SJCRH30 (cell line): ENCODE measurements around the gene TOMM6. TPM values are rescaled to one million over a fixed set of nuclear protein-coding genes. Genes with fewer than 3 reads are reported as not detected.
A peak's percentile ranks its signal among the peaks of the same experiment; 100 is the strongest.

Source experiments
- DNase-seq, 2 experiments: peaks; one replicate each; pipeline ENCODE4 v3.0.0-alpha.2; 2015 to 2020
- H3K27ac ChIP-seq: fragments of 250-450 bp; sonication (Bioruptor Pico); 2 replicates; pipeline ENCODE4 v1.5.1; 2020; ENCODE audit warnings: mild to moderate bottlenecking, moderate library complexity
- H3K27me3 ChIP-seq: fragments of 250-450 bp; sonication (Bioruptor Pico); 2 replicates; pipeline ENCODE4 v1.5.1; 2020; ENCODE audit warnings: mild to moderate bottlenecking, moderate library complexity
- H3K36me3 ChIP-seq: fragments of 250-450 bp; sonication (Bioruptor Pico); 2 replicates; pipeline ENCODE4 v1.5.1; 2020; ENCODE audit warnings: mild to moderate bottlenecking, moderate library complexity
- H3K4me1 ChIP-seq: fragments of 250-450 bp; sonication (Bioruptor Pico); 2 replicates; pipeline ENCODE4 v1.5.1; 2020; ENCODE audit warnings: mild to moderate bottlenecking, moderate library complexity
- H3K4me3 ChIP-seq: fragments of 250-450 bp; sonication (Bioruptor Pico); 2 replicates; pipeline ENCODE4 v1.5.1; 2020; ENCODE audit warnings: mild to moderate bottlenecking, moderate library complexity
- H3K9me3 ChIP-seq: fragments of 250-450 bp; sonication (Bioruptor Pico); replicated peaks from 2 replicates; pipeline ENCODE4 v1.5.1; 2020; ENCODE audit warnings: mild to moderate bottlenecking, moderate library complexity
- total RNA-seq: library from RNA; depleted of rRNA; stranded (reverse); fragments of >200 nt; shearing (Covaris generic); gene quantifications from 2 replicates; pipeline ENCODE4 v1.2.3, GENCODE V29; 2014

The TOMM6 gene
- total RNA-seq, 1 experiment from 2014 or later, result 194 TPM

DNA sequence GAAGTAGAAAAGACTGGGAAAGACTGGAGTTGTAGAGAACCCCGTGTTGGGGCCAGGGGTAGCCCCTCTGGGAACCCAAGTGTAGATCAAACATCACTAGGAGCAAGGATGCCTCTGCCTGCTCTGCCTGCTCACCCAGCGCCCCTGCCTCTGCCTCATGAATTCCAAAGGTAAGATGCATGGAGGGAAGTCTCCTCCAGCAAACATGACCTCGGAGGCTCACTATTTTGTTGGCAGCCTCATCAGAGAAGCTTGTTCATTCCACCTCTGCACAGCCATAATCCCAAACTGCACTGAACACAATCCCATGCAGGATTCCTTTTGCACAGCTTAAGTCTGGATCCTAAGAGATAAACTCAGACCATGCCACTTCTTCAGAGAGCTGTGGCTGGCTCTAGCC is 12.7 kb upstream of the TOMM6 start:
- no peak for DNase-seq
- no peaks in the 10 kb centered on the region for H3K36me3 ChIP-seq

DNA sequence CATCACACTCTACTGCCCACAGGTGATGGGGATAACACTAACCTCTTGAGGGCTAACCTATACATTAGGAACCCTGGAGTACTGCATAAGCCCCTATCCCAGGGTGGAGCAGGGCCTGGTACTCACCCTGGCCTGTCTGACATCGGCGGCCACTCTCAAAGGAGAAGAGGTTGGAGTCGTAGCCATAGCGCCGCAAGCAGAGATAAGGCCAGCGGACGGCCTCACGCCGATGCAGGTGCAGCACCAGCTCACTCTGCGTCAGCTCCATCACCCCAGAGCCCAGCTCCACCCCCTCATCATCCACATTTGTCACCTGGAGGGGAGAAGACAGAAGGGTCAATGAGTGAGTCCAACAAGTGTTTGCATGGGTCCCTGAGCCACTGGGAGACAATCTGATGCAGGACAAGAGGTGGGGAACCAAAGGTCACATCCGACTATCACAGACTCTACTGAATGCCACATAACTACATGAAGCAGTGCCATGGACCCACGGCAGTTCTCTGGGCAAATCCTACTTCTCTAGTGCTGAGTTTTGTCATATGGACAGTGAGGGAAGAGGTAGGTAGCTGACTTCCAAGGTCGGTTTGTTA is 12.1 kb upstream of the TOMM6 start:
- Histone ChIP-seq H3K4me1 (peaks cover 3% of the 10 kb centered on the region; the same call in 1 of the 2 replicates), H3K27ac (no peak overlapping the region), H3K9me3 (no peaks in the 10 kb centered on the region), H3K4me3 (no peak overlapping the region), H3K27me3 (no peaks in the 10 kb centered on the region), H3K36me3 (no peaks in the 10 kb centered on the region)
- no peak for DNase-seq

More for the DNA sequence above, 12.7 kb upstream of the TOMM6 start:
- peaks cover 3% of the 10 kb centered on the region; the same call in 1 of the 2 replicates for H3K4me1 ChIP-seq
- no peak overlapping the region for H3K27ac ChIP-seq
- no peaks in the 10 kb centered on the region for H3K9me3 ChIP-seq
- H3K4me3 ChIP-seq, result no peak overlapping the region
- H3K27me3 ChIP-seq, result no peaks in the 10 kb centered on the region

DNA sequence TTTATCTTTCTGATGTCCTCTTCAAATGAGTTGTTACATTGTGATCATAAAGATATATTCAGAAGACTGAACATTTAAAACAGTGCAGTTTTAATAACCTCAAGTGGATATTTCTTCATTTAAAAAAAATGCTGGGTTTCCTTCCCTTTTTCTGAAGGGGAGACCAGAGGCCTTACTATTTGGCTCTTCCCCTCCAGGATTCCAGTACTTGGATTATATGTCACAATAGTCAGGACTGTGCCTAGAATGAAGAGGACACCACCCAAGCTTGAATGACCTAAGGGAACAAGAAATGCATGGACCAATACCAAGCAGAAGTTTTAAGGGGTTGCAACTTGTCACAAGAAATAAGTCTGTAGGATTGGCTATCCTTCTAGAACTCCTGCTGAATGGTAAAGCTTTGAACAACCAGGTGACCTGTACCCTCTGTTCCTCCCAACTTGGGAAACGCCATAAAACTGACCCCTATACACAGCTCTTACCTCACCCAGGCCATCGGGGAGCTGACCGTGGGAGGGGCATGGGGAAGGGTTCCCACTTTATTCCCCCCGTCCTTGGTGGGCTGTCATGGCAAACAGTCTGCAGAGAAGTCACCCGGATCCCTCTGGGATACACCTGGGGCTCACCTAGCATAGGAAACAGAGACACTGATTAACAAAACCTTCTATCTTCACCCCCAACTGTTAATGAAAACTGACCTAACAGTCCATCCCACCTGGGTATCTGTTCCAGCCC is 9.8 kb upstream of the TOMM6 start:
- Histone ChIP-seq H3K27me3 (no peaks in the 10 kb centered on the region), H3K36me3 (no peaks in the 10 kb centered on the region), H3K27ac (no peak overlapping the region), H3K9me3 (no peaks in the 10 kb centered on the region), H3K4me3 (no peak overlapping the region), H3K4me1 (peaks cover 5% of the 10 kb centered on the region; the same call in 1 of the 2 replicates)
- no peak for DNase-seq

DNA sequence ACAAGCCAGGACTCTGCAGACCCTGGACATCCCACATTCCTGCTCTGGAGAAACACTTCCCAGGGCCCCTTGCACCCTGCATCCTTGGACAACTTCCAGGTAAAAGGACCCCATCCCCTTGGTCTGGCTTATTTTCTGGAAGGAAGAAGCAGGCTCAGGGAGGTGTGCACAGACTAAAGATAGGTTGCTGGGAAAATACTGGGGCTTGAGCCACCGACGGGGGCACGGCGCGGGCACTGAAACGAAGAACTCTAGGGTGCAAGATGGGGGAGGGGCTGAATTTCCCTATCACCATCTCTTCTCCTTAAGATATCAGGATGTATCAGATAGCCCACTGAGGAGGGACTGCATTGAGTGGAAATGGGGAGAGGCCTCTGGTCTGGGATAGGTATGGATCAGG is 8.6 kb upstream of the TOMM6 start:
- Histone ChIP-seq H3K9me3 (no peaks in the 10 kb centered on the region), H3K4me3 (peak overlapping the region; percentile 64), H3K4me1 (peaks cover 5% of the 10 kb centered on the region; the same call in 1 of the 2 replicates), H3K27me3 (no peaks in the 10 kb centered on the region), H3K36me3 (no peaks in the 10 kb centered on the region), H3K27ac (no peak overlapping the region)
- DNase-seq, result no peak

DNA sequence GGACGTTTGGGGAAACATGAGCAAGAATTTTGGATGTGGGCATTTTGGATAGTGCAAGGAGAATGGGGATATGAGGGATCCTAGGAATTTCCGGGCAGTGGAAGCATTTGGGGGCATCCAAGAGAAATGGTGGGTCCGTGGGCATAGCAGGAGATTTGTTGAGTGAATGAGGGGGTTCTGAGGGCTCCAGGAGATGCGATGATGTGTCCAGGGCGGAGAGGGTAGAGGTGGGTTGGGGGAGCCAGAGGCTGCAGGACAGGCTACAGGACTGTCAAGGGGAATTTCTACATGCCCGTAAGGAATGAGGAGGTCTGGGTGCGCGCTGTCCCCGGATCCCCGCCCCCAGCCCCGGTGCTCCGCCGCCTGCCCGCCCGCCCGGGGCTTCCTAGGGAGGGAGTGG is 8.2 kb upstream of the TOMM6 start:
- H3K4me3 ChIP-seq, result peak overlapping the region; percentile 64
- peaks cover 5% of the 10 kb centered on the region; the same call in 1 of the 2 replicates for H3K4me1 ChIP-seq
- H3K9me3 ChIP-seq, result no peaks in the 10 kb centered on the region
- peak in 1 of 2 experiments; percentile 30 for DNase-seq
- no peak overlapping the region for H3K27ac ChIP-seq
- no peaks in the 10 kb centered on the region for H3K36me3 ChIP-seq
- no peaks in the 10 kb centered on the region for H3K27me3 ChIP-seq

DNA sequence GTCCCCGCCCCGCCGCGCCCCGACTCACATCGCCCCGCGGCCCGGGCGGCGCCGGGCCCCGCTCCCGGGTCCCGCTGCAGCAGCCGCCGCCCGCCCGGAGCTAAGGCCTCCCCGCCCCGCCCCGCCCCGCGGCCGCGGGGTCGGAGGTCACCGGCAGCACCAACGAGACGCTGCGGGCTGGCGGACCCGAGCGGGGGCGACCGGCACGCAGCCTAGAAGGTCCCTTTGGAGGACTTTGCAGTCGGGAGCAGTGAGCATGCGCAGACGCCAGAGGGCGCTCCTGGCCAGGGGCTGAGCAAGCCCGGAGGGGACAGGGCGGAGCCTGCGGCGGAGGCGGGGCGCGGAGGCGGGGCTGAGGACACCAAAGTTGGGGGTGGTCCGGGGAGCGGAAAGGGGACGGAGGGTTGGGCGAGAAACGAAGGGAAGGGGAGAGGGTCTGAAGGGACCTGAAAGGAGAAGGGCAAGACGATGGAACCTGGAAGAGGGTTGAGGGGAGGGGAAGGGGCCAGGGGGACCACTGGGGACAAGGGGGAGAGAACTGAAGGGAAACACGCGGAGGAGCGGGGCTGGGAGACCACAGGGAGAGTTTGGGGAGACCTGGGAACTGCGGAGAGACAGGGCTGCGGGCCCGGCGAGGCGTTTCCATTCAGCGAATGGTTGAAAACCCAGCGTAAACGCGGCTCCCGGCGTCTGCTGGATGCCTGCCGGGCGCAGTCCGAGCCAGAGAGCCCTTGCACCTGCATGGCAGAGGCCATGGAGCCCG is 7.5 kb upstream of the TOMM6 start, which contains the start of gene FRS3:
TSS of gene FRS3 (minus strand) at position 113 of the 763 bp plus-strand sequence. CDS start 2,913 bp downstream, outside the sequence.
- DNase-seq, result peak; percentile 94 to 95
- Histone ChIP-seq H3K27ac (no peak within 1 kb of the TSS), H3K4me3 (peak within 1 kb of the TSS; percentile 64), H3K4me1 (peaks cover 5% of the 10 kb centered on the region; the same call in 1 of the 2 replicates), H3K9me3 (no peaks in the 10 kb centered on the region), H3K27me3 (no peaks in the 10 kb centered on the region), H3K36me3 (no peaks in the 10 kb centered on the region)

DNA sequence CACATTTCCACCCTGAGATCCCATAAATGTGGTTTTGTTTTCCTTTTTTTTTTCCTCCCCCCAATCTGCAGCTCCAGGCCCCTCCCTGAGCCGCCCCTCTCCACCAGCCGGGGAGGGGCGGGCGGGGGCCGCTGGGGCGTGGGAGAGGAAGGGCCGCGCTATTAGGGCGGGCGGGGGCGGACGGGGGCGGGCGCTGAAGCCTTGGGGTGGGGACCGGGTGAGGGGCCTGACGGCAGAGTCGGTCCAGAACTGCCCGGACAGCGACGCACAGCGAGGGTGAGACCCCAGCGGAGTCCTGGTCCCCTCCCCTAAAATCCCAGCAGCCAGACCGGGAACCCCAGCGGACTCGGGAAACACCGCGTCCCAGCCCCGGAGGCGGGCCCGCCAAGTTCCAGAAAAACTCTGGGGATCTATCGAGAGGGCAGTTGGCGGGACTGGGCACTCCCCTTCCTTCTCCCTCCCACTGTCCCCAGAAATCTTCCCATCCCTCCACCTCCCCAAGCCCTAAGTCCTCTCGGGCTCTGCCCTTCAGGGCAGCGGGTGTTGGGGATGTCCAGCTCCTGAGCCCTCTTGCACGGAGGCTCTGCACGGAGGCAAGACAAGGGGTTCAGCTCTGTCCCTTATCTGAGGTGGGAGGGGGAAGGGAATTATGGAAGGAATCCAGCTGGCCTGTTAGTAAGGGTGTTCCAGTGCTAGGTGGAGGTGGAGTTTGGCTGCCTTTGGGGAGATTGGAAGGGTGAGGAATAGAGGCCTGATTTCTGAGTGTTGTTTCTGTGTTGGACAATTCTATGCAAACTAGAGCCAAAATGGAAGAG is 6.7 kb upstream of the TOMM6 start, which contains the start of gene PRICKLE4:
TSS of gene PRICKLE4 (plus strand) at position 232 of the 815 bp plus-strand sequence. CDS start 2,692 bp downstream, outside the sequence.
- Histone ChIP-seq H3K4me1 (peaks cover 5% of the 10 kb centered on the region; the same call in 1 of the 2 replicates), H3K27me3 (no peaks in the 10 kb centered on the region), H3K36me3 (no peaks in the 10 kb centered on the region), H3K9me3 (no peaks in the 10 kb centered on the region), H3K27ac (no peak within 1 kb of the TSS), H3K4me3 (peak within 1 kb of the TSS; percentile 64)
- peak; percentile 21 to 46 for DNase-seq

DNA sequence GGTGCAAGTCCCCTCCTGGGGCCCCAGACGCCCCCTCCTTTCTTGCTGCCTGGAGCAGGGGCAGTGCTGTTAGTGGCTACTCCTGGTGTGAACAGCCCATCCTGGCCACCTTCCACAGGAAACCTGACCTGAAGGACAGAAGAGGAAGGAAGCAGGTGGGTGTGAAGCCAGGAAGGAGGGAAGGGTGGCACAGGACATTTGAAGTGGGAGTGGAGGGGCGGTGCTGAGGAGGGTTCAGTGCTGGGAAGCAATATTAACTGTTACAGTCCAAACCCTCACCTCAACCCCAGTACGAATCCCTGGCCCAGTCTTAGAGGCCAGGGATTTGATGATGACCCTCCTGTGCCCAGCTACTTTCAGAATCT is 6.1 kb upstream of the TOMM6 start:
- H3K27ac ChIP-seq, result no peak overlapping the region
- H3K9me3 ChIP-seq, result no peaks in the 10 kb centered on the region
- peaks cover 5% of the 10 kb centered on the region; the same call in 1 of the 2 replicates for H3K4me1 ChIP-seq
- H3K36me3 ChIP-seq, result no peaks in the 10 kb centered on the region
- H3K27me3 ChIP-seq, result no peaks in the 10 kb centered on the region
- no peak for DNase-seq
- no peak overlapping the region for H3K4me3 ChIP-seq

DNA sequence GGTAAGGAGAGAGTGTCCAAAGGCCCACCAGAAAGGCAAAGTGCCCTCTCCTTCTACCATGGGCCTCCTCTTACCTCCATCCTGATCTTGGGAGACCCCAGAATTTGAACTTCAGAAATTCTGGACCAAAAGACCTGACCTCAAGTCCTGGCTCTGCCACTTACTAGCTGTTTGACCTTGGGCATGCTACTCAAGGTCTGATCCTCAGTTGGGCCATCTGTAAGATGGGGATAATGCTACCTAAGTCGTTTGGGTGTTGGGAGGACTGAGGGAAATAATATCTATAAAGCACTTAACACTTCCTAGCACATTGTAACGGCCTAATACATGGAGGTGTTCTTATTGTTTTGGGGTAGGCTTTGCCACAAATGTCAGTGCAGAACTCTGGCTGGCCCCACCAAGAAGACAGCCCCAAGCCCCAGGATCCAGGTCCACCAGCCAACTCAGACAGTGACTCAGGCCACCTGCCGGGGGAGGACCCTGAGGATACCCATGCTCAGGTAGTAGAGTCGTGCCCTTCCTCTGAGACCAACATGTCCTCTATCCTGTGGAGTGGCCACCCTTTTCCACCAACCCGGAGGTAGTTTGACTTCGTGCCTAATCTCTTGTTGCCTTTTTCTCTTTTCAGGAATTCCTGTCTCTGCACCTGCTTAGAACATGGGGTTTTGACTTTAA is 4.3 kb upstream of the TOMM6 start:
- Histone ChIP-seq H3K4me3 (no peak overlapping the region), H3K36me3 (no peaks in the 10 kb centered on the region), H3K27me3 (no peaks in the 10 kb centered on the region), H3K27ac (no peak overlapping the region), H3K9me3 (no peaks in the 10 kb centered on the region), H3K4me1 (peaks cover 5% of the 10 kb centered on the region; the same call in 1 of the 2 replicates)
- no peak for DNase-seq

DNA sequence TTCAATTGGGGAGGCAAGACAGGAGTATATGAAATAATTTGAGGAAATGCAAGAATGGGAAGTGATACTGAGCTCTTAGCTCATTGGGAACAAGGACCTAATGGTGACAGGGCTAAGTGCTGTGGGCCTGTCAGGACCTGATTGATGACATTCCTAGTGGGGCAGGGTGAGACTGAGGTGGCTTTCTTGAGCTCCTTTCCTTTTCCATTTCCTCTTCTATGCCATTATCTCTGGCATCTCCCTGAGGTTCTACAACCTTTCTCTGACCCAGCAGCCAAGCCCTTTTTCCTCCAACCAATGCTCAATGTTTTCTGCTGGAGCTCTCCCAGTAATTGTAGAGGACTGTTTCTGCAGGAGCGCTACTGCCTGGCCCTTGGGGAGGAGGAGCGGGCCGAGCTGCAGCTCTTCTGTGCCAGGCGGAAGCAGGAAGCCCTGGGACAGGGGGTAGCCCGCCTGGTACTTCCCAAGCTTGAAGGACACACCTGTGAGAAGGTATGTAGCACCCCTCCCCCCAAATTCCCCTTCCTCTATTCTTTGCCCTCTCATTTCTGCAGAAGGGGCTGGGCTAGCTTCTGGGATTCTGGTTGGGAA is 2.8 kb upstream of the TOMM6 start:
- Histone ChIP-seq H3K27me3 (no peaks in the 10 kb centered on the region), H3K9me3 (no peaks in the 10 kb centered on the region), H3K27ac (no peak overlapping the region), H3K36me3 (peaks cover 10% of the 10 kb centered on the region), H3K4me1 (peaks cover 2% of the 10 kb centered on the region; the same call in 1 of the 2 replicates), H3K4me3 (no peak overlapping the region)
- DNase-seq, result no peak

DNA sequence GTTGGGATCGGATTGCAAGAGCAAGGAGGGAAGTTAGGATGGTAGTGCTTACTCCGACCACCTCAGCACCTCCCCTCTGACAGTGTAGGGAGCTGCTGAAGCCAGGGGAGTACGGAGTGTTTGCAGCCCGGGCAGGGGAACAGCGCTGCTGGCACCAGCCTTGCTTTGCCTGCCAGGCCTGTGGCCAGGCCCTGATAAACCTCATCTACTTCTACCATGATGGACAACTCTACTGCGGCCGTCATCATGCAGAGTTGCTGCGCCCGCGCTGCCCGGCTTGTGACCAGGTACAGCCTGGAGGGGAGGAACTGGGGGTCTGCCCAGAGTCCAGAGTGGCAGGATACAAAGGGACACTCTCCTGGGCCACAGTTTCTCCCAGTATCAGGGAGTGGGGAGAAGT is 2.2 kb upstream of the TOMM6 start:
- H3K4me1 ChIP-seq, result peaks cover 2% of the 10 kb centered on the region; the same call in 1 of the 2 replicates
- H3K36me3 ChIP-seq, result peaks cover 15% of the 10 kb centered on the region

DNA sequence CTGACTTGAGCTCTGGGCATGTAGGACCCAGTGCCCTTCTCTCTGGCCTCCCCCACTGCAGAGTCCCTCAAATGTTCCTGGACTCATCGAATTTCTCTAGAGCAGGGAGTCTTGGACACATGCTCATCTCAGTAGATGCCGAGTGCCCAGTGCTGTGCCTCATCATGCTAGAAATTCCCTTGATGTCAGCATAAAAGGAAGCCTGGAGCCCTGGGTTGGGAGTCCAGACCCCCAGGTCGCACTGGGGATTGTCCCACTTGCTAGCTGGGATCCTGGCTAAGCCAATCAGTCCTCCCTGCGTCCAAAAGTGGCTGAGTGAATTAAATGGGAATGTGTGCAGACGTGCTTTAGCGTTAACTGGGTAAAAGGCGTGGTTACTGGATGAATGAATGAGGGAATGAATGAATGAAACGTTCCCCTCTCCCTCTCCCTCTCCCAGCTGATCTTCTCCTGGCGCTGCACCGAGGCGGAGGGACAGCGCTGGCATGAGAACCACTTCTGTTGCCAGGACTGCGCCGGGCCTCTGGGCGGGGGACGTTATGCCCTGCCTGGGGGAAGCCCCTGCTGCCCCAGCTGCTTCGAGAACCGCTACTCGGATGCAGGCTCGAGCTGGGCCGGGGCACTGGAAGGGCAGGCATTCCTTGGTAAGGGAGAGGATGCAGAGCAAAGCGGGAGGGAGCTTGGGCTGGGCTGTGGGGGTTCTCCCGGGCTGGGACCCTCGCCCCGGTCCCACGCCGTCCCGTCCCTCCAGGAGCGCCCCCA is 1.6 kb upstream of the TOMM6 start:
- Histone ChIP-seq H3K9me3 (no peaks in the 10 kb centered on the region), H3K27ac (no peak overlapping the region)
- peak in 1 of 2 experiments; percentile 33 for DNase-seq

More for the DNA sequence above, 2.2 kb upstream of the TOMM6 start:
- H3K4me3 ChIP-seq, result no peak overlapping the region
- no peaks in the 10 kb centered on the region for H3K27me3 ChIP-seq
- H3K9me3 ChIP-seq, result no peaks in the 10 kb centered on the region
- H3K27ac ChIP-seq, result no peak overlapping the region
- DNase-seq, result no peak

More for the DNA sequence above, 1.6 kb upstream of the TOMM6 start:
- Histone ChIP-seq H3K4me1 (peaks cover 2% of the 10 kb centered on the region; the same call in 1 of the 2 replicates), H3K4me3 (peak overlapping the region; percentile 94), H3K27me3 (no peaks in the 10 kb centered on the region), H3K36me3 (peaks cover 22% of the 10 kb centered on the region)
